Central memory CD8-positive, alpha-beta T cell (primary cell): ENCODE measurements around the gene DCAKD.

ENCODE experiments used
- ATAC-seq: fragments of 150-1000 bp; cut with Tn5 transposase; replicated peaks from 2 replicates; pipeline ENCODE4 v1.10.0; 2022; ENCODE audit warnings: mild to moderate bottlenecking, moderate FRiP score, moderate number of reproducible peaks; ENCODE audit not compliant: poor library complexity, severe bottlenecking; ENCODE audit errors: extremely low read depth
- DNase-seq, 2 donors: peaks; one replicate each; pipeline ENCODE4 v3.0.0; 2021; ENCODE audit warnings: low spot score in 2 of 2
- H3K27ac Mint-ChIP-seq: one replicate; pipeline ENCODE4 v1.8.0; 2022; ENCODE audit warnings: low read depth, mild to moderate bottlenecking, moderate library complexity, mixed read lengths
- H3K27me3 Mint-ChIP-seq: one replicate; pipeline ENCODE4 v1.8.0; 2022; ENCODE audit warnings: mixed read lengths
- H3K36me3 Mint-ChIP-seq: one replicate; pipeline ENCODE4 v1.8.0; 2022; ENCODE audit warnings: mild to moderate bottlenecking, moderate library complexity, mixed read lengths; ENCODE audit not compliant: insufficient read depth
- H3K4me1 Mint-ChIP-seq: one replicate; pipeline ENCODE4 v1.8.0; 2022; ENCODE audit warnings: mixed read lengths
- H3K4me3 Mint-ChIP-seq: one replicate; pipeline ENCODE4 v1.8.0; 2022; ENCODE audit warnings: mild to moderate bottlenecking, moderate library complexity, mixed read lengths
- H3K9me3 Mint-ChIP-seq: one replicate; pipeline ENCODE4 v1.8.0; 2022; ENCODE audit warnings: mixed read lengths

Gene DCAKD, protein sequence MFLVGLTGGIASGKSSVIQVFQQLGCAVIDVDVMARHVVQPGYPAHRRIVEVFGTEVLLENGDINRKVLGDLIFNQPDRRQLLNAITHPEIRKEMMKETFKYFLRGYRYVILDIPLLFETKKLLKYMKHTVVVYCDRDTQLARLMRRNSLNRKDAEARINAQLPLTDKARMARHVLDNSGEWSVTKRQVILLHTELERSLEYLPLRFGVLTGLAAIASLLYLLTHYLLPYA

DNA sequence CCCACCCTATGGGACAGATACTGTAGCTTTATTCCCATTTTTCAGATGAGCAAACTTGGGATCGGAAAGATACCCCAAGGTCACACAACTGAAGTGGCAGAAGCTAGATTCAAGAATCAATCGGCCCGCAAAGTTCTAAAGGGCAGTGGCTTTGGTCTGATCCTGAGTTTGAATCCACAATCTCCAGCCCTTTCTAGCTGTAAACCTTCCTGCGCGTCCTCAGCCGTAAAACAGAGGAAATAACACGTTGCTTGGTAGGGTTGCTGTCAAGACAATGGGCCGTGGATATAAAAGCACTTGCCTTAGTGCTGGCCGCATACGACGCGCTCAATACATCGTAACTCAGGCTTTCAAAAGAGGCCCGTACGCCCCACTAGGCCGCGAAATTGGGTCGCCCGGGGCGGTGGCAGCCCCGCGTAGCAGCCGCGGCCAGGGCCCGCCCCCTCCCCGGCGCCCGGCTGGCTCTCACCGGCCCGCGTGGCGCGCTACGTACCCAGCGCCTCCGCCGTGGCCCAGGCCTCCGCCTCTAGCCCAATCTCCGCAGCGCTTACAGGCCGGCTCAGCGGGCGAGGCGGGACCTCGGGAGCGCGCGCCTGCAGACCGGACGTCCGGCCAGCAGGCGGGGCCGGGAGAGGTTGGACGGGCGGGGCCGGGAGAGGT is at the start of gene DCAKD:
TSS of gene DCAKD (minus strand) at position 573 of the 660 bp plus-strand sequence. CDS start 16,747 bp downstream, outside the sequence.
- Mint-ChIP-seq H3K27ac (peak within 1 kb of the TSS; percentile 94), H3K4me1 (peaks cover 16% of the 10 kb centered on the region), H3K27me3 (no peaks in the 10 kb centered on the region)

GRCh38 chr17:45098869-45099616 is 47.6 kb upstream of the DCAKD start:
- Mint-ChIP-seq H3K36me3 (peaks cover 67% of the 10 kb centered on the region), H3K4me1 (peaks cover 6% of the 10 kb centered on the region), H3K27me3 (no peaks in the 10 kb centered on the region), H3K4me3 (no peak overlapping the region), H3K27ac (no peak overlapping the region), H3K9me3 (no peaks in the 10 kb centered on the region)
- ATAC-seq = peak; percentile 75
- peak; percentile 56 to 65 for DNase-seq

More for the DNA sequence above, at the start of gene DCAKD:
- DNase-seq (peak; percentile 70 to 79), ATAC-seq (peak; percentile 89)
- Mint-ChIP-seq H3K4me3 (peak within 1 kb of the TSS; percentile 91), H3K9me3 (no peaks in the 10 kb centered on the region), H3K36me3 (peaks cover 10% of the 10 kb centered on the region)

DNA sequence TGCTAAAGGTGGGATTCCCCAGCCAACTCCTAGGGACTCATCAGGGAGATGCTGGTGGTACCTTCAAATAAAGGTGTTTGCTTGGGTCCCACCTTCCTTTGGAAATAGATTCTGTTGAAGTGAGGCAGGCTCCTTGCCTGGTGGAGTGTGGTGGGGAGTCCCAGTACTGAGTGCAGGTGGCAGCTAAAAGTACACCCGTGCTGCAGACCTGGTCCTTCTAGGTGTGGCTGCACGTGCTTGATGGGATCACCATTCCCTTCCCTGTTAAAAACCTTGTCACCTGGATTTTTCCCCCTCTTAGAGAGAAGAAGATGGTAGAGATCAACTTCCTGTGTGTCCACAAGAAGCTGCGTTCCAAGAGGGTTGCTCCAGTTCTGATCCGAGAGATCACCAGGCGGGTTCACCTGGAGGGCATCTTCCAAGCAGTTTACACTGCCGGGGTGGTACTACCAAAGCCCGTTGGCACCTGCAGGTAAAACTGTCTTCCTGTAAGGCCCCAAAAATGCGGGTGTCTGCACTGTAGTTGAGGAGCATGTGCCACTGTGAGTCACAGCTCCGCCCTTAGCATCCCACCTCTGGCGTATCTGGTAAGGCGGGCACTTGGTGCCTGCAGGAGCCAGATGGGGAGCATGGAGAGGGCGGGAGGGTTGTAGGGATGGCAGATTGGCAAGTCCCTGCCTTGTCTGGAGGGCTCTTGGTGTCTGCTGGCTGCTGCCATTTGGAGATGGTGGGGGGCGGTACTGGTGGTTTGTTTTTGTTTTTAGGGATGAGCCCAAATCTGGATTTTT is 46.8 kb upstream of the DCAKD start:
- Mint-ChIP-seq H3K27ac (no peak overlapping the region), H3K27me3 (no peaks in the 10 kb centered on the region), H3K4me1 (peaks cover 6% of the 10 kb centered on the region), H3K4me3 (no peak overlapping the region), H3K36me3 (peaks cover 68% of the 10 kb centered on the region), H3K9me3 (no peaks in the 10 kb centered on the region)
- DNase-seq (no peak), ATAC-seq (no peak)

GRCh38 chr17:45096926-45097325 is 45.5 kb upstream of the DCAKD start:
- Mint-ChIP-seq H3K9me3 (no peaks in the 10 kb centered on the region), H3K4me1 (peaks cover 6% of the 10 kb centered on the region), H3K27ac (no peak overlapping the region), H3K4me3 (no peak overlapping the region), H3K36me3 (peaks cover 63% of the 10 kb centered on the region), H3K27me3 (no peaks in the 10 kb centered on the region)
- ATAC-seq = no peak
- DNase-seq = no peak

DNA sequence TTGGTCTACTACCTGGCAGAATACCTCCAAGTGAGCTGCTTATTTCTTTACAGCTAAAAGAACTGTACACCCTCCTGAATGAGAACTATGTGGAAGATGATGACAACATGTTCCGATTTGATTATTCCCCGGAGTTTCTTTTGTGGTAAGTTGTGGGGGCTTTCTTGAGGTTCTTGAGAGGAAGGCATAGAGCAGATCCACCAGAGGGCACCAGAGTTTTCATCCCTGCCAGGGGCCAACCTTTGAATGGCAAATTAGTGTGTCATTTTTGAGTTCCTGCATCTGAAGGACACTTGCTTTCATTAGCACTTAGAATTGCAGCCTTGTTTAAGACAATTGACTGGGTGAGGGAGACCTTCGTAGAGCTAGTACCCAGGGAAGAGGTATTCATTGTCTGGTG is 44.7 kb upstream of the DCAKD start:
- ATAC-seq (no peak), DNase-seq (no peak)
- Mint-ChIP-seq H3K27me3 (no peaks in the 10 kb centered on the region), H3K4me1 (peaks cover 6% of the 10 kb centered on the region), H3K27ac (no peak overlapping the region), H3K4me3 (no peak overlapping the region), H3K9me3 (no peaks in the 10 kb centered on the region), H3K36me3 (peaks cover 64% of the 10 kb centered on the region)

DNA sequence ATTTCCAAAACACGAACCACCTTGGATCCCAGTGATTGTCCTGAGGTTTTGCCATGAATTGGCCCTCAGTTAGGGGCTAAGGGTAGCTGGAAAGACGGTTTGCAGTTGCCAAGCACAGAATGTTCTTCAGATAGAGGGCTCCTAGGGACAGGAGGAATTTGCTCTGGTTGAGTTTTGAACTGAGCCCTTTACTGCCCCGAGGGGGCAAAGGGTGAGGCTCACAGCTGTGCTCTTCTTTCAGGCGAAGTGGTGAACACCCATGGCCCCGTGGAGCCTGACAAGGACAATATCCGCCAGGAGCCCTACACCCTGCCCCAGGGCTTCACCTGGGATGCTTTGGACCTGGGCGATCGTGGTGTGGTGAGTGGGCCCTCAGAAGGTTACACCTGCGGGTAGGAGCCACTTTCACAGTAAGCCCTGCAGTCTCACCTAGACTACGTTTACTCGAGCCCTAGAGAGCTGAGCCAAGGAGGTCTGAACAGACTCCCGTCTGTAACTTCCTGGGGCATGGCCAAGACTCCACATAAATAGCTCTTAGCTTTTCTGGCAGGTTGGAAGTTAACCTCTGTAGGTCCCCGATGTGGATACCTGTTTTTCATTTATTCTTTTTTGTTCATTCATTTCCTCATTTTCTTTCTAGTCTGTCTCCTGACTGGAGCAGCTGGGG is 42.1 kb upstream of the DCAKD start:
- Mint-ChIP-seq H3K4me1 (peaks cover 6% of the 10 kb centered on the region), H3K36me3 (peaks cover 49% of the 10 kb centered on the region)

DNA sequence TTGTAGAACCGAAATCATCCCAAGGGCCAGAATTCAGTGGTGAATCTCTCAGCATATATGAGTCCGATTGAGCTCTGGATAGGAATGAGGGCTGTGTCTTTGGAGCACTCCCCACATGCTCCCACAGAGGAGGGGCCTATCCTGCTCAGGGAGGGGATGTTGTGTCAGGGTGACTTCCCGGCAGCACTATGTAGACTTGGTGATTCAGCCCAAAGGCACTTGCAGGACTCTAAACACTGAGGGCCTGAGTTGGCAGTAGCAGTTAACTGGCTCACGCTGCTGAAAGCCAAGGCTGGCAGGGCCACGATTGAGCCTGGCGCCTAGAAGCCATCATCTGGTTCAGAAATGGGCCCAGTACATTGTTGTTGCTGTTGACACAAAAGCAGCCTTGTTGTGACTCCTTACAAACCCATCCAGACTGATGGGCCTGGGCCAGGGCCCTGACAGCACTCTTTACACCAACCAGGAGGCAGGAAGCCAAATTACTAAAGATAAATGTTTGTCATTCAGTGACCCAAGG is 41.5 kb upstream of the DCAKD start:
- H3K27me3 Mint-ChIP-seq = no peaks in the 10 kb centered on the region
- no peak for DNase-seq
- H3K27ac Mint-ChIP-seq = no peak overlapping the region
- H3K4me1 Mint-ChIP-seq = peaks cover 6% of the 10 kb centered on the region
- H3K9me3 Mint-ChIP-seq = no peaks in the 10 kb centered on the region
- ATAC-seq = no peak
- H3K36me3 Mint-ChIP-seq = peaks cover 54% of the 10 kb centered on the region
- H3K4me3 Mint-ChIP-seq = no peak overlapping the region

More for the DNA sequence above, 42.1 kb upstream of the DCAKD start:
- Mint-ChIP-seq H3K27me3 (no peaks in the 10 kb centered on the region), H3K9me3 (no peaks in the 10 kb centered on the region), H3K4me3 (no peak overlapping the region), H3K27ac (no peak overlapping the region)
- no peak for DNase-seq
- no peak for ATAC-seq

DNA sequence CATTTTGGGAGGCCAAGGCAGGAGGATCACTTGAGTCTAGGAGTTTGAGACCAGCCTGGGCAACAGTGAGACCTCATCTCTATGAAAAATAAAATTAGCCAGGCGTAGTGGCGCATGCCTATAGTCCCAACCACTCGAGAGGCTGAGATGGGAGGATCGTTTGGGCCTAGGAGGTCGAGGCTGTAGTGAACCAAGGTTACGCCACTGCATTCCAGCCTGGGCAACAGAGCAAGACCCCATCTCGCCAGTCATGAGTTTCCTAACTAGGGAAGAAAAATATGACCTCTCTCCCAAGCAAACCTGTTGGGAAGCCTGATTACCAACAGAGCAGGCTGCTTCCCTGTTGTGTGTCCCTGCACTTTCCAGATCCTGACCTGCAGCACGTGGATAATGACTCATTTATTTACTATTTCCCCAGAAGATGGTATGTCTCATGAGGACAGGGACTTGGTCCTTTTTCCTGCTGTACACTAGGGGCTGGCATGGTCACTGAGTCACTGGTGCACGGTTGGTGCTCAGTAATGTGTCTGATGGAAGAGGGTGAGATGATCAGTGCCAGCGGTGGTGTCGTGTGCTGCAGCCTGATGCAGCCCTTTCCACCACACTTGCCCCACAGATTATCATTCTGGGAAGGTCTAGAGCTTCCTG is 40.5 kb upstream of the DCAKD start:
- ATAC-seq = no peak
- H3K36me3 Mint-ChIP-seq = peaks cover 62% of the 10 kb centered on the region
- H3K9me3 Mint-ChIP-seq = no peaks in the 10 kb centered on the region
- H3K27me3 Mint-ChIP-seq = no peaks in the 10 kb centered on the region
- peaks cover 6% of the 10 kb centered on the region for H3K4me1 Mint-ChIP-seq
- DNase-seq = no peak
- no peak overlapping the region for H3K4me3 Mint-ChIP-seq
- no peak overlapping the region for H3K27ac Mint-ChIP-seq

GRCh38 chr17:45090711-45091110 is 39.3 kb upstream of the DCAKD start:
- Mint-ChIP-seq H3K4me3 (no peak overlapping the region), H3K27ac (no peak overlapping the region), H3K27me3 (no peaks in the 10 kb centered on the region), H3K36me3 (peaks cover 61% of the 10 kb centered on the region), H3K4me1 (no peaks in the 10 kb centered on the region), H3K9me3 (no peaks in the 10 kb centered on the region)
- no peak for DNase-seq
- ATAC-seq = no peak

GRCh38 chr17:45088741-45089140 is 37.3 kb upstream of the DCAKD start:
- no peak for DNase-seq
- Mint-ChIP-seq H3K27me3 (no peaks in the 10 kb centered on the region), H3K27ac (no peak overlapping the region), H3K4me3 (no peak overlapping the region), H3K9me3 (no peaks in the 10 kb centered on the region), H3K4me1 (no peaks in the 10 kb centered on the region), H3K36me3 (peaks cover 63% of the 10 kb centered on the region)
- ATAC-seq = no peak

GRCh38 chr17:45087978-45088377 is 36.5 kb upstream of the DCAKD start:
- ATAC-seq (no peak), DNase-seq (no peak)
- Mint-ChIP-seq H3K36me3 (peaks cover 61% of the 10 kb centered on the region), H3K27ac (no peak overlapping the region), H3K9me3 (no peaks in the 10 kb centered on the region), H3K27me3 (no peaks in the 10 kb centered on the region), H3K4me3 (no peak overlapping the region), H3K4me1 (no peaks in the 10 kb centered on the region)
